Fibroblast of skin of scalp (primary cell): ENCODE results near the gene TLX1.
"Not testable (repeated sequence)": the region's sequence is repeated elsewhere in the genome, so short reads cannot be mapped to it uniquely, and the experiment has no call there.

Experiments
- DNase-seq: peaks from one replicate; pipeline ENCODE4 v3.0.0-alpha.2; 2013

TLX1 gene

GRCh38 chr10:101154506-101154905, 23.4 kb downstream of the TLX1 start:
- DNase-seq, result not testable (repeated sequence)

DNA sequence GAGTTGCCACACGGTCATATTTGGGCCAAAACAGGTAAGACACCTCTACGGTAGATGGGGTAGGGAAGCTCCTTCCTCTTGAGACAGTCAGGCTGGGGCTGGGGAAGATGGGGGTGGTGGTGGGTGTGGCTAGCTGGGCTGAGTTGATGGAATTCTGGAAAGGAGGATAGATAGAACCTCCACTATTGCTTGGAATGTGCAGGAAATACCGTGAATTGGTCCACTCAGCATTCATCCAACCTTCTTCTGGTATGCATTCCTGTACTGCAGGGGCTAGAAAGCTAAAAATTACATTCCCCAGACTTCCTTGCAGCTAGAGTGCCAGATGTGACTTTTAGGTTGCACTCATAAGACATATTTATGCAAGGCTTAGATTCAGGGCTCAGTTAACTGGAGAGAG, 24.8 kb downstream of the TLX1 start:
- peak; percentile 22 for DNase-seq

DNA sequence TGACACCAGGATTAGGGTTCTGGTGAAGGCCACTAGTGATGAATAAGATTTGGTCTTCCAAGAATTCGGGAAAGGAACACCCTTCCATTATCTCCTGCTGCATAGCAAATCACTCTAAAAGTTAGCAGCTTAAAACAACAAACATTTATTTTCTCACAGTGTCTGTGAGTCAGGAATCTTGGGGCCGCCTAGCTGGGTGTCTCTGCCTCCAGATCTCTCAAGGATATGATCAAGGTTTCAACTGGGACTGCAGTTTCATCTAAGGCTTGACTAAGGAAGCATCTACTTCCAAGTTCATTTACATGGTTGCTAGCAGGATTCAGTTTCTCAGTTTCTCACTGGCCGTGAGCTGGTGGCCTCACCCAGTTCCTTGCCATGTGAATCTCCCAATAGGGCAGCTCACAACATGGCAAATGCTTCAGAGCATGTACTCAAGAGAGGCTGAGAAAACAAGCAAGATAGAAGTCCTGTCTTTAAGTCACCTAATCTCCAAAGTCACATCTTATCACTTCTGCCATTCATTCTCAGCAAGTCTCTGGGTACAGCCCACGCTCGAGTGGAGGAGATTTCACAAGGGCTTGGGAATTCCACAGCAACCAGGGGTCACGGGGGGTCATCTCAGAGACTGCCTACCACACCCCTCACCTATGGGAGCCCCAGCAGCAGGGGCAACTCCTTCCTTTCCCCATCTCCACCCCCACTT, 26.8 kb downstream of the TLX1 start:
- DNase-seq, result no peak

GRCh38 chr10:101158459-101159058, 27.5 kb downstream of the TLX1 start:
- DNase-seq, result no peak

DNA sequence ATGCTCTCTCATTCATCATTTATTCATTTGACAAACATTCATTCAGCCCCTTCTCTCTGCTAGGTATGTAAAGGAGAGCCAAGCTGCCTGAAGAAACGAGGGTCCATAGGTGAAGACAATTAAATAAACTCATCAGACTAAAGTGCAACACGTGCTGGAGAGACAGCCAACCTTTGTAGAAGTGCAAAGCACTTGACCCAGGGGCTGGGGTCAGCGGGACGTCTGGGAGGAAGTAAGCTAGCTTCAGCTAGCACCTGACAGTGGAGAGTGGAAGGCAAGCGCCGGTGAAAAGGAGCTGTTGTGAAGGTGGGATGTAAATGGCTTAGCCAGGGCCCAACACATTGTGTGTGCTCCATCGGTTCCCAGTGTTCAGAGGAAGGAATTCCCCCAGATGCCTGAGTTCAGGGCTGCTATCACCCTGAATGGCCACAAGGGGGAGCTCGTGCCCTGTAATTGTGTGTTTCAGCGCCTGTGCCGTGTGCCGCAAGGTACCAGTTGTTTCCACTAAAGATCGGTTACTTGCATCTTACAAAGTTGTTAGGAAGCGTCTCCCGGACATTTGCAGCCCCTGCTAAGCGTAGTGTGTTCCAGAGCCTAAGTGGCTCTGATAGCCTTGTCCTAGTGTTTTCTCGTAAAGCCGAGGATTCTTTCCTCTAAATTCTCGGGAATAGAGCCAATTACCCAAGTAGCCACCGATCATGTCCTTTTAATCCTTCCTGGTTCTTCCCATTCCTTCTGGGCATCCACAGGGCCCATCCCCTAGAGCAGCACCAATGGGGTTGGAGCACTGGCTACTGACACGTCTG, 30.6 kb downstream of the TLX1 start:
- peak; percentile 67 for DNase-seq

GRCh38 chr10:101162677-101163076, 31.6 kb downstream of the TLX1 start:
- DNase-seq, result no peak

DNA sequence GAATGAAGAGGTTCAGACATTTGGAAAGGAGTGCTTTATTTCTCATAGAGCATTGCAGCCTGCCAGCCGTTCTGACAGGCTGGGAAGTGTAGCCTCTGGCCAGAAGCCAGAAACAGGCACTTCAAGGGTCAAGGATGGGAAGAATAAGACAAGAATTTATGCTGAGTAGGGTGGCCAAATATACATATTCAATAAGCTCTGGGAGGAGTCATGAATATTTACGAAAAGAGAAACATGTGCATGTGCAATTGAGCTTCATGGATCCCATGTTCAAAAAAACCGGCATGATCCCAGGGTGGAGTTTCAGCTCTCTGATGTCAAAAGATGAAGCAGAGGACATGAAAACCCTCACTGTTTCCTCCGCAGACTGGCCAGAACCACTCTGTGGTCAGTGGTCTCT, 32.9 kb downstream of the TLX1 start:
- DNase-seq, result no peak

DNA sequence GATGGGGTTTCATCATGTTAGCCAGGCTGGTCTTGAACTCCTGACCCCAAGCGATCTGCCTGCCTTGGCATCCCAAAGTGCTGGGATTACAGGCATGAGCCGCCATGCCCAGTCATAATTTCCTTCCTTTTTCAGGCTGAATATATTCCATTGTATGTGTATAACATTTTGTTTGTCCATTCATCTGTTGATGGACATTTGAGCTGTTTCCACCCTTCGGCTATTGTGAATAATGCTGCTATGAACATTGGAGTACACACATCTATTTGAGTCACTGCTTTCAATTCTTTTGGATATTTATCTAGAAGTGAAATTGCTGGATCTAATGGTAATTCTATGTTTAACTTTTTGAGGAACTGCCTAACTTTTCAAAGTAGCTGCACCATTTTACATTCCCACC, 34.6 kb downstream of the TLX1 start:
- no peak for DNase-seq

- no peak for DNase-seq
Observed at GRCh38 chr10:101166430-101166829, 35.3 kb downstream of the TLX1 start.

DNA sequence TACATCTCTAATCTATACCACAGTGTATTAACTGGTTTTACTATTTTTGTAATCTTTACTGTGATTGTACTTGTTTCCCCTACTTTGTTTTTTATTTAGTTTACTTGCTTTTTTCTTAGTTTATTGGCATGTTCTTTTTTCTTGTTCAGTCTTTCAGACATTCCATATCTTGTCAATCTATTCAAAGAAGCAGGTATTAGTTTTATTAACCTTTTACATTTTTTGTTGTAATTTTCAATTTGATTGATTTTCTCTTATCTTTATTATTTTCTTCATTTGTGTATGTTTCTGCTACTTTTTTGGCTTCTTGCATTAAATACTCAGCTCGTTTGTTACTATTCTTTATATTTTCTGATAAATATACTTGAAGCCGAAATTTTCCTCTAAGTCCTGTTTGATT, 41.6 kb downstream of the TLX1 start:
- no peak for DNase-seq

GRCh38 chr10:101174319-101174718, 43.2 kb downstream of the TLX1 start:
- no peak for DNase-seq

- DNase-seq, result no peak
Observed at GRCh38 chr10:101176577-101176976, 45.5 kb downstream of the TLX1 start.

- DNase-seq, result no peak
Observed at GRCh38 chr10:101182936-101183335, 51.8 kb downstream of the TLX1 start.

DNA sequence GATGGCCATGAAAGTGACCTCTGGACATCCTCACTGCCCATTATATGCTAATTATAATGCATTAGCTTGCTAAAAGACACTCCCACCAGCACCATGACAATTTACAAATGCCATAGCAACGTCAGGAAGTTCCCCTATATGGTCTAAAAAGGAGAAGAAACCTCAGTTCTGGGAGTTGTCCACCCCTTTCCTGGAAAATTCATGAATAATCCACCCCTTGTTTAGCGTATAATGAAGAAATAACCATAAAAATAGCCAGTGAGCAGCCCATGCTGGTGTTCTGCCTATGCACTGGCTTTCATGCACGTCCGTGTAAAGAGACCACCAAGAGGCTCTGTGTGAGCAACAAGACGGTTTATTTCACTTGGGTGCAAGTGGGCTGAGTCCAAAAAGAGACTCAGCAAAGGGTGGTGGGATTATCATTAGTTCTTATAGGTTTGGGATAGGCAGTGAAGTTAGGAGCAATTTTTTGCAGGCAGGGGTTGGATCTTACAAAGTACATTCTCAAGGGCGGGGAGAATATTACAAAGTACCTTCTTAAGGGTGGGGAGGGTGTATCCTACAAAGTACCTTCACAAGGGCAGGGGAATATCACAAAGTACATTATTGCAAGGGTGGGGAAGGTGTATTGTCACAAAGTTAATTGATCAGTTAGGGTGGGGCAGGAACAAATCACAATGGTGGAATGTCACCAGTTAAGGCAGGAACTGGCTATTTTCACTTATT, 52.5 kb downstream of the TLX1 start:
- DNase-seq, result no peak
